Trophoblast cell (in vitro differentiated cells and primary cell): Measurements from ENCODE around the gene SLPI.

ENCODE experiments used
- DNase-seq, 2 donors: peaks; one replicate each; pipeline ENCODE4 v3.0.0-alpha.2; 2016
- H2AFZ ChIP-seq: 2 replicates; pipeline ENCODE4 v1.6.1; 2013; ENCODE audit warnings: low read length, moderate library complexity, mild to moderate bottlenecking; ENCODE audit not compliant: insufficient read depth, poor library complexity
- H2AK5ac ChIP-seq: 2 replicates; pipeline ENCODE4 v1.6.1; 2013; ENCODE audit warnings: mild to moderate bottlenecking, low read length
- H2BK120ac ChIP-seq: 2 replicates; pipeline ENCODE4 v1.6.1; 2013; ENCODE audit warnings: low read length, mild to moderate bottlenecking, moderate library complexity; ENCODE audit not compliant: insufficient read depth, poor library complexity
- H2BK12ac ChIP-seq: 2 replicates; pipeline ENCODE4 v1.6.1; 2013; ENCODE audit warnings: mild to moderate bottlenecking, low read length, moderate library complexity
- H2BK5ac ChIP-seq: 2 replicates; pipeline ENCODE4 v1.6.1; 2013; ENCODE audit warnings: low read length, low read depth, moderate library complexity, mild to moderate bottlenecking; ENCODE audit not compliant: poor library complexity
- H3K14ac ChIP-seq: 2 replicates; pipeline ENCODE4 v1.6.1; 2013; ENCODE audit warnings: mild to moderate bottlenecking, low read length
- H3K18ac ChIP-seq: 2 replicates; pipeline ENCODE4 v1.6.1; 2013; ENCODE audit warnings: mild to moderate bottlenecking, low read length
- H3K23ac ChIP-seq: 2 replicates; pipeline ENCODE4 v1.6.1; 2013; ENCODE audit warnings: low read length
- H3K27ac ChIP-seq: 2 replicates; pipeline ENCODE4 v1.5.1; 2013; ENCODE audit warnings: low read depth, mild to moderate bottlenecking, inconsistent platforms, low read length, moderate library complexity
- H3K27me3 ChIP-seq: 2 replicates; pipeline ENCODE4 v1.6.1; 2013; ENCODE audit warnings: inconsistent platforms, mild to moderate bottlenecking, low read length, moderate library complexity; ENCODE audit not compliant: insufficient read depth
- H3K36me3 ChIP-seq, 2 experiments: 1 replicate in 1 of 2; 2 replicates in 1 of 2; pipeline ENCODE4 v1.6.1; 2013; ENCODE audit warnings: low read length in 2 of 2, mild to moderate bottlenecking in 2 of 2, moderate library complexity in 1 of 2; ENCODE audit not compliant: insufficient read depth in 2 of 2, control insufficient read depth in 1 of 2
- H3K4ac ChIP-seq: 2 replicates; pipeline ENCODE4 v1.6.1; 2013; ENCODE audit warnings: low read depth, mild to moderate bottlenecking, low read length, moderate library complexity
- H3K4me1 ChIP-seq, 2 experiments: 1 replicate in 1 of 2; 2 replicates in 1 of 2; pipeline ENCODE4 v1.6.1; 2013; ENCODE audit warnings: low read length in 2 of 2, mild to moderate bottlenecking in 2 of 2, moderate library complexity in 1 of 2; ENCODE audit not compliant: insufficient read depth in 2 of 2, control insufficient read depth in 1 of 2
- H3K4me2 ChIP-seq: 2 replicates; pipeline ENCODE4 v1.6.1; 2013; ENCODE audit warnings: inconsistent platforms, mild to moderate bottlenecking, low read length, moderate library complexity
- H3K4me3 ChIP-seq: 2 replicates; pipeline ENCODE4 v1.5.1; 2013; ENCODE audit warnings: mild to moderate bottlenecking, low read depth, low read length, inconsistent platforms
- H3K79me1 ChIP-seq: one replicate; pipeline ENCODE4 v1.6.1; 2013; ENCODE audit warnings: low read length
- H3K79me2 ChIP-seq: 2 replicates; pipeline ENCODE4 v1.6.1; 2013; ENCODE audit warnings: low read length, mild to moderate bottlenecking; ENCODE audit not compliant: control insufficient read depth, insufficient read depth, poor library complexity
- H3K9ac ChIP-seq: 2 replicates; pipeline ENCODE4 v1.6.1; 2013; ENCODE audit warnings: mild to moderate bottlenecking, low read length
- H3K9me3 ChIP-seq: 2 replicates; pipeline ENCODE4 v1.6.1; 2013; ENCODE audit warnings: low read depth, mild to moderate bottlenecking, control low read depth, inconsistent platforms, low read length; ENCODE audit not compliant: insufficient read depth
- H4K12ac ChIP-seq: 2 replicates; pipeline ENCODE4 v1.6.1; 2013; ENCODE audit warnings: low read depth, mild to moderate bottlenecking, low read length, moderate library complexity
- H4K8ac ChIP-seq: 2 replicates; pipeline ENCODE4 v1.6.1; 2013; ENCODE audit warnings: low read depth, mild to moderate bottlenecking, low read length, moderate library complexity
- H4K91ac ChIP-seq: one replicate; pipeline ENCODE4 v1.6.1; 2013; ENCODE audit warnings: low read depth, mild to moderate bottlenecking, low read length, moderate library complexity
- WGBS: extraction: QIAGEN DNeasy Blood & Tissue Kit; methylation state at CpG from one replicate; pipeline ENCODE4 v1.1.7; 2013; ENCODE audit warnings: missing lambda C conversion rate; ENCODE audit not compliant: insufficient read length, insufficient coverage; ENCODE audit errors: extremely low coverage; 5-methylcytosine and 5-hydroxymethylcytosine counted together

SLPI gene

DNA sequence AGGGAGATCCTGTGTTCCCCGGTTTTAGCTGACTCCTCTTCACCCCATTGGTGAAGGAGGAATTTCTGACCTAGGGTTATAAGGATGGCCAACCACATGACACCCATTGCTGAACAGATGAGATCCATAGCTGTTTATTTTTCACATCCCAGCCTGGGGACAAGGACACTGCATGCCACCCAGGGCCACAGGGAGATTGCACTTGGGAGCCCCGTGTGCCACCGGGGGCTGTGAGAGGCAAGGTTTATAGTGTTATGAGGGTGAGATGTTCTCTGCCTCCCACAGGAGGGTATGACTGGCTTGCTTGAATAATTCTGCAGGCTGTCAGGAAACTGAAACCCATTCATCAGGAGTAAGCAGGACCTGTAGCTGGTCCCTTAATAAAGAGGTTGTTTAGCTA is 14.7 kb upstream of the SLPI start:
- DNase-seq = no peak
- Histone ChIP-seq H2BK5ac (no peak overlapping the region), H4K91ac (no peak overlapping the region), H3K4me2 (no peak overlapping the region), H4K8ac (no peak overlapping the region), H3K4ac (no peak overlapping the region), H3K4me1 (no peaks in the 10 kb centered on the region), H3K4me3 (no peak overlapping the region), H3K27me3 (no peaks in the 10 kb centered on the region), H2BK120ac (no peak overlapping the region), H3K79me2 (no peaks in the 10 kb centered on the region), H3K9ac (no peak overlapping the region), H2BK12ac (no peak overlapping the region), H3K36me3 (no peaks in the 10 kb centered on the region), H3K23ac (no peak overlapping the region), H3K14ac (no peak overlapping the region), H2AFZ (no peak overlapping the region), H2AK5ac (no peak overlapping the region), H3K79me1 (no peaks in the 10 kb centered on the region), H3K18ac (no peak overlapping the region), H4K12ac (no peak overlapping the region), H3K27ac (no peak overlapping the region), H3K9me3 (no peaks in the 10 kb centered on the region)
- WGBS = no CpG with 5 or more reads among the region's 3 CpGs

DNA sequence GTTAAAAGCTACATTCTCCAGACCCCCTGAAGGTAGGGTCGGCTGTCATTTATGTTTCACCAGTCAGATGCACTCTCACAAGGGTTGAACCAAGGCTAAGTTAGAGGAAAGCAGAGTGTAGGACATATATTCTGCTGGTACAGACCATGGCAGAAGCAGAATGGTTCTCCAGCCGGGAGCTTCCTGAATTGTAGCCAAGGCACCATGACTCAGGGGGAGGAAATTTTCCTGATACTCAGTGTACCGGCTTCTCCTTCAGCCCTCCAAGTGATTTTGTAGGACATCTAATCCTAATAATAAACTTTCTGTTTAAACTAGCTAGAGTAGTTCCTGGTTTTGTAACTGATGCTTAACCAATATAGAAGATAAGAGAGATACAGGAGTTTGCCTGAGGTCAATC is 14.2 kb upstream of the SLPI start:
- Histone ChIP-seq H3K23ac (no peak overlapping the region), H3K79me2 (no peaks in the 10 kb centered on the region), H4K8ac (no peak overlapping the region), H3K4ac (no peak overlapping the region), H3K4me1 (no peaks in the 10 kb centered on the region), H3K27ac (no peak overlapping the region), H4K91ac (no peak overlapping the region), H2BK5ac (no peak overlapping the region), H3K14ac (no peak overlapping the region), H2BK12ac (no peak overlapping the region), H2AK5ac (no peak overlapping the region), H3K9me3 (no peaks in the 10 kb centered on the region), H2BK120ac (no peak overlapping the region), H3K9ac (no peak overlapping the region), H2AFZ (no peak overlapping the region), H3K4me3 (no peak overlapping the region), H4K12ac (no peak overlapping the region), H3K4me2 (no peak overlapping the region), H3K79me1 (no peaks in the 10 kb centered on the region), H3K27me3 (no peaks in the 10 kb centered on the region), H3K36me3 (no peaks in the 10 kb centered on the region), H3K18ac (no peak overlapping the region)
- WGBS = no CpG with 5 or more reads among the region's 3 CpGs
- no peak for DNase-seq

DNA sequence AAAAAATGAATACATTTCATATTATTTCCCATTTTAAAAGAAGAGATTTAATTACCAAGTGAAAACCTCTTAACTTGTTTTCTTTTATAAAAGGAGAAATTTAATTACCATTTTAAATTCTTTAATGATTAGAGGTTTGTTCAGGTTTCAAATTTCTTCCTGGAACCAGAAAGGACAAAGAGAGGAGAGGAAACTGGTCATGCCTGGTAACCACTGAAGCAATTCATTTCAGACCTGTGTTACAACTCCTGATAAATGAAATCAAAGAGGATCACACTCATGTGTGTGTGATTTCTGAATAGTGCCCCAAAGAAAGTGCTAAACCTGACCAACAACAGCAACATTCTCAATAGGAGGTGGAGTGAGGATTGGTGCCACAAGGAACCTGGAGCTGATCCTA is 12.6 kb upstream of the SLPI start:
- Histone ChIP-seq H2BK12ac (no peak overlapping the region), H2AFZ (no peak overlapping the region), H3K4ac (no peak overlapping the region), H2BK5ac (no peak overlapping the region), H3K9me3 (no peaks in the 10 kb centered on the region), H3K4me2 (no peak overlapping the region), H3K18ac (no peak overlapping the region), H3K79me1 (no peaks in the 10 kb centered on the region), H3K36me3 (no peaks in the 10 kb centered on the region), H4K91ac (no peak overlapping the region), H3K23ac (no peak overlapping the region), H3K14ac (no peak overlapping the region), H3K4me3 (no peak overlapping the region), H2BK120ac (no peak overlapping the region), H3K27ac (no peak overlapping the region), H3K4me1 (no peaks in the 10 kb centered on the region), H4K12ac (no peak overlapping the region), H4K8ac (no peak overlapping the region), H3K9ac (no peak overlapping the region), H3K79me2 (no peaks in the 10 kb centered on the region), H3K27me3 (no peaks in the 10 kb centered on the region), H2AK5ac (no peak overlapping the region)
- DNase-seq = no peak

DNA sequence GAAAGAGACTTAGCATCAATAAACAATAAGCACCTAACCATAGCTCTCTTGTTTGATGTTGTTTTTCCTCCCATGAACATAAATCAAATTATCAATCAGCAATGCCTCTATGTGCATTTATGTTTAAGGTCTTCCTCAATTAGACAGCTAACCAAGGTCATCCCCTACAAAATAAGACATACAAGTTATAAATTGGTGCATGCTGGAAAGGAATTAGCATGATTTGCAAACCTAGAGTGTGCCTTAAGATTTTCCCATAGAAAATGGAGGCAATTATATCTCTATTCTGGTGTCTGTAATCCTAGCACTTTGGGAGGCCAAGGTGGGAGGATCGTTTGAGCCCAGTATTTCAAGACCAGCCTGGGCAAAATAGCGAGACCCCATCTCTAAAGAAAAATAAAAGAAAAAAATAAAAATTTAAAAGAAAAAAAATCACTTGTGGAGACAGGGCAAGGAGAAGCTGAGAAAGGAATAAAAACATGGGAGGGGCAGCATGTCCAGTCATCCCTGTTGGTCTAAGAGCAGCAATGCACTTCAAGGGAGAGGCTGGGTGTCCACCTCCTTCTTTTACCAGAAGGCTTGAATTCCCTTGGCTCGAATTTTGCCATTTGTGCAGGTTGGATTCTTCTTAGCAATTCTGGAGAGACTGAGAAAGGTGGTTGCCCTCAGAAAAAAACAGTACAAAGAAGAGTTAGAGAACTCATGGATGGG is 9.3 kb upstream of the SLPI start:
- H2AK5ac ChIP-seq = no peak overlapping the region
- no peak overlapping the region for H3K4ac ChIP-seq
- H3K4me3 ChIP-seq = no peak overlapping the region
- no peak overlapping the region for H4K8ac ChIP-seq
- H2BK12ac ChIP-seq = no peak overlapping the region
- H2BK5ac ChIP-seq = no peak overlapping the region
- H3K36me3 ChIP-seq = no peaks in the 10 kb centered on the region
- no peak overlapping the region for H2BK120ac ChIP-seq
- H3K23ac ChIP-seq = no peak overlapping the region
- H3K27me3 ChIP-seq = no peaks in the 10 kb centered on the region
- no peak overlapping the region for H4K91ac ChIP-seq
- no peak overlapping the region for H4K12ac ChIP-seq
- no CpG with 5 or more reads among the region's 3 CpGs for WGBS
- no peaks in the 10 kb centered on the region for H3K79me2 ChIP-seq
- H3K14ac ChIP-seq = no peak overlapping the region
- H3K4me2 ChIP-seq = no peak overlapping the region
- DNase-seq = no peak
- H3K9ac ChIP-seq = no peak overlapping the region
- H3K9me3 ChIP-seq = no peaks in the 10 kb centered on the region
- no peaks in the 10 kb centered on the region for H3K79me1 ChIP-seq
- no peak overlapping the region for H2AFZ ChIP-seq
- H3K18ac ChIP-seq = no peak overlapping the region
- H3K4me1 ChIP-seq = no peaks in the 10 kb centered on the region
- H3K27ac ChIP-seq = no peak overlapping the region
